ENCODE data around the gene TUT7.

Gene TUT7

DNA sequence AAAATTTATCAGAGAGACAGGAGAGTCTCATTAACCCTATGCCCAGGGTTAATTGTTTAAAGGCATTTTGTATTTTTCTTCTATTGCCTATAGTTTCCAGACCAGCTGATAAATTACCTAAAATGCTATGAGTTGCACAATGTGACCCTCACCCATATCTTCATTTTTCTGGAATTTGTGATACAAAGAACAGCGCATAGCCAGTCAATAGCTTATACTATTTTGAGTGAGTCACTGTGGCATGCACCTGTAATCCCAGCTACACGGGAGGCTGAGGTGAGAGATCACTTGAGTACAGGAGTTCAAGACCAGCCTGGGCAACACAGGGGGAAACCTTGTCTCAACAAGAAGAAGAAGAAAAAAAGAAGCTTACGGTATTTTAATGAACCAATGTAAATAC is 97.6 kb downstream of the TUT7 start:
- DNase-seq: no peak

DNA sequence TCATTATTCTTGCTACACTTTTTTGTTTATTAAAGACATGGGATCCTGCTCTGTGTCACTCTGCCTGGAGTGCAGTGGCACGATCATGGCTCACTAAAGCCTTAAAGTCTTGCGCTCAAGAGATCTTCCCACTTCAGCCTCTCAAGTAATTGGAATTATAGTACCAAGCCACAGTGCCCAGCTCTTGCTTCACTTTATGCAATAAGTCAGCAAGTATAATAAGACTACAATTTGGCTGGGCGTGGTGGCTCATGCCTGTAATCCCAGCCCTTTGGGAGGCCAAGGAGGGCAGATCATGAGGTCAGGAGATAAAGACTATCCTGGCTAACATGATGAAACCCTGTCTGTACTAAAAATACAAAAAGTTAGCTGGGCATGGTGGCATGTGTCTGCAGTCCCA is 100.6 kb downstream of the TUT7 start:
- no peak for DNase-seq

DNA sequence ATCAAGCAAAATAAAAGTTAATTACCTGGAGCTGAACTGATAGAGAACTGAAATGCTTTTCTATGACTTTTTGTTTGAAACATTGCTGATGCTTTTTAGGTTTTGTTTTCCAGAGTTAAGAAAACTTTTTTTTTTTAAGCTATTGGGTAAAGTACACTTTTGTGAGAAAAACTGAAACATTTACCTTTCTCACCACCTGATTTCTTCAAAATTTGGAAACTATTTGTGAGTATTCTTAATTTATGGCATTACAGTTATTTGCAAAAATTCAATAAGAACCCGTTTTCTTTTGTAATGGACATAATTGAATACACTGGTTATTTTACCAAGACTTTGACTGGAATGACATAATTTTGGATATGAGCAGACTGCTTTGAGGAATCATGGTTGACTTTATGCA is 101.3 kb downstream of the TUT7 start:
- no peak for DNase-seq

DNA sequence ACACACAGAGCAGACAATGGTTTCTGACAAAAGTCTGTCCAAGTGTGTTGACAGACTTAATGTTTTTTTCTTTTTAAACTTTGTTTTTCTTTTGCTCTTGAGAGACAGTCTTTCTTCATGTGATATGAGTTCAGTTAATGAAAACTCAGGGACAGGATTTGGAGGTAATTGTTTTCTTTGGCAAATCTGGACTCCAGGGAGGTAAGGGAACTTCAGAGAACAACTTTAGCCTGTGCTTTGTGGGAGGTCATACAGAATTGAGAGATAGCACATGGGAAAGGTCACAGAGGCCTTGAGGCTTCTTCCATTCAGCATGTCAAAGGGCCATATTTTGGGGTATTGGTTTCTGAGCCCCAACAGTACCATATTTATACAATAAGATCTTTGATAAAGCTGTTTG is 104.1 kb downstream of the TUT7 start:
- no peak for DNase-seq

DNA sequence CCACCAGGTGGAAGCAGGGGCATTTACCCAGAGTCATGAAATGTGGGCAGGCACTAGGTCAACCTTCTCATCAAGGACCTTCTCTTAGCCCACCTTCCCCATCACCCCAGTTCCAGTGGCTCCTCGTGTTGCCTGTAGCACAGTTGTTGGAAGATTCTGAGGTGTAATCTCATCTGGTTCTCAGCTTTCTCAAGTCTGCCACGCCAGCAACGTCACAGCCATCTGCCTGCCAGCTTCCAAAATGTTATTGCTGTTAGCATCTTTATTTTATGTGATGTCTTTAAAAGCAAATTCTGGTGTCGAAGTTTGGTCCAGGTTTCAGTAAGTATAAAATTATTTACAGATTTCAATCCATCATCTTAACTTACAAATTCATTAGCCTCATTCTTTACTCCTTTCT is 105.5 kb downstream of the TUT7 start:
- DNase-seq: no peak

DNA sequence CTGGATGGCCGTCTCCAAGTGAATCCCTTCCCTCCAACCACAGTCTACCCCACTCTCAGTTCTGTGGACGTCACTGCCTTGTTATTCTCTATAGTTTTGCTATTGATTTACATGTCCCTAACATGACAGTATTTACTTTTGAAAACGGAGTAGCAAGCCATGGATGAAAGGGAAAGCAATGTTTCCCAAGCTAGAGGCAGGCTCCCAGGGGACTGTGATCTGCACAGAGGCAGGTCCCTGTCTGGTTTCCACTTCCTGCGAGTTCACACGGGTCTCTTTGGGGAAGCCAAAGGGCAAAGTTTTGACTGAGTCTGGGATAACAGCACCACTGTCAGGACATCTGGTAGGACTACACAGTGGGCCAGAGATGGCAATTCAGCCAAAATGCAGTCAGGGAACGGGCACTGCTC is 107.5 kb downstream of the TUT7 start:
- DNase-seq: no peak

DNA sequence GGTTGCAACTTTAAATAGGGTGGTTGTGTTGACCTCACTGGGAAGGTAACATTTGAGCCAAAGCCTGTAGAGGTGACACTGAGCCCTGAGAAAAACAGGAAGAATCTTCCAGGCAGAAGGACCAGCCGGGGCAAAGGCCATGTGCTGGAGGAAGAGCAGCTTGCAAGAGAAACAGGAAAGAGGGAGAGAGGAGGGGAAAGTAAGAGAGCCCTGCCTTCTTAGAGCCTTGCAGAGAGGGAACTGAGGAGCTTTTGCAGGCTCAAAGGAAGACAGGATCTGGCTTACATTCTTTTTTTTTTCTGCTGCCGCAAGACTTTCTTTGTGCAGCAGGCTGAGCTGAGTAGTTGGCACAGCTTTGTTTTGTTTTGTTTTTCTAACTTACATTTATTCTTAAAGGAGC is 112.1 kb downstream of the TUT7 start:
- DNase-seq: no peak

DNA sequence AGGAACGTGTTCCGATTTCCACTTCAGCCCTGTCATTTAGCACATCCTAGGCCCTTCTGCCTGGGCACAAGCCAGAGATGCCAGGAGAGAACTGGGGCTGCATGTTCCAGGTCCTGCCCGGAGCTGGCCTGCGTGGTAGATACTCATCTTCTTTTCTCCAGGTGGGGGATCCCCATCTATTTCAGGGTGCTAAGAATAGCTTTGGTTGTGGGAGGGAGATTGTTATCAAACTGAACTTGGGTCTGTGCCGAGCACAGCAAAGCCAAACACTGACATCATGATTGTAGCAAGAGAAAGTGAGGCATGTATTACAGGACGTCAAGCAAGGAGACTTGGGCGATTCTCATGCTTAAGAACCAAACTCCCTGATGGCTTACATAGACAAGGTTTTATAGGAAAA is 113.0 kb downstream of the TUT7 start:
- DNase-seq: no peak

DNA sequence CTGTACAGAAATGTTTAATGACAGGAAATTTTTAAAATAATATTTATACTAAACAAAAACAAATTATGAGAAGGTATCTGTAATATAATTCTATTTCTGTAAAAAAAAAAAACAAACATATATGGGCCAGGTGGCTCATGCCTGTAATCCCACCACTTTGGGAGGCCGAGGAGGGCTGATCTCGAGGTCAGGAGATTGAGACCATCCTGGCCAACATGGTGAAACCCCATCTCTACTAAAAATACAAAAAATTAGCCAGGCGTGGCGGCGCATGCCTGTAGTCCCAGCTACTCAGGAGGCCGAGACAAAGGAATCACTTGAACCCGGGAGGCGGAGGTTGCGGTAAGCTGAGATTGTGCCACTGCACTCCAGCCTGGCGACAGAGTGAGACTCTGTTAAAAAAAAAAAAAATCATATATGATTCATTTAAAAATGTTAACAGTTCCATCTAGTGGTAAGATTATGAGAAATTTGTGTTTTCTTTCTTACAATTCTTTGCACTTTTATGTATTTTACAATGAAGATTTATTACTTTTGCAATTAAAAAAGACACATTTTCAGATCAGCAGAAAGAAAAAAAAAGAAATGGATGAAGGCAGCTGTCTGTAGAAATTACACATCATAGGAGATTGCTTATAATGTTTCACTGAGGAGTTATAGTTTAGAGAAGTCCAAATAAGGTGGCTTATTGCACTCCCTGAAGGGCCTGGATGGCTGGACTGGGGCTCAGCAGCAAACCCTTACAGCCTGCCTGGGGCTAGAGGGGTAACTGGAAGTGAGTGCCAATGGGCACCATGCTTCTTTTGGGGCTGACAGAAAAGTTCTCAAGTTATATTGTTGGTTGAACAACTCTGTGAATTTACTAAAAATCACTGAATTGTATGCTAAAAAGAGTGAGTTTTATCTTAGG is 115.1 kb downstream of the TUT7 start:
- no peak for DNase-seq

All from activated CD8-positive, alpha-beta memory T cell treated with anti-CD3 and anti-CD28 coated beads for 24 hours (primary cell).